GM23248 (cell line): ENCODE data around the gene CTAGE9. TPM values are rescaled to one million over a fixed set of nuclear protein-coding genes. Genes with fewer than 3 reads are reported as not detected.

Experiments used
- DNase-seq: peaks from one replicate; pipeline ENCODE4 v3.0.0-alpha.2; 2015
- H2AFZ ChIP-seq: fragments of 200-600 bp; sonication (generic); 2 replicates; pipeline ENCODE4 v1.6.1; 2016; ENCODE audit warnings: antibody characterized with exemption
- H3F3A ChIP-seq: fragments of 200-600 bp; sonication (generic); 2 replicates; pipeline ENCODE4 v1.6.1; 2016; ENCODE audit warnings: mild to moderate bottlenecking, antibody characterized with exemption, mixed run types; ENCODE audit not compliant: insufficient read depth
- H3K27ac ChIP-seq: fragments of 200-600 bp; sonication (generic); 2 replicates; pipeline ENCODE4 v1.5.1; 2016; ENCODE audit warnings: mild to moderate bottlenecking
- H3K27me3 ChIP-seq: fragments of 200-600 bp; sonication (generic); replicated peaks from 2 replicates; pipeline ENCODE4 v1.6.1; 2016; ENCODE audit warnings: mild to moderate bottlenecking; ENCODE audit not compliant: insufficient read depth
- H3K36me3 ChIP-seq: fragments of 200-600 bp; sonication (generic); 2 replicates; pipeline ENCODE4 v1.6.1; 2016; ENCODE audit warnings: low read depth, mild to moderate bottlenecking
- H3K4me1 ChIP-seq: fragments of 200-600 bp; sonication (generic); 2 replicates; pipeline ENCODE4 v1.6.1; 2016; ENCODE audit warnings: mild to moderate bottlenecking; ENCODE audit not compliant: insufficient read depth
- H3K4me2 ChIP-seq: fragments of 200-600 bp; sonication (generic); one replicate; pipeline ENCODE4 v1.6.1; 2016; ENCODE audit warnings: mild to moderate bottlenecking; ENCODE audit not compliant: unreplicated experiment
- H3K4me3 ChIP-seq: fragments of 200-600 bp; sonication (generic); 2 replicates; pipeline ENCODE4 v1.5.1; 2016; ENCODE audit warnings: mild to moderate bottlenecking
- H3K79me2 ChIP-seq: fragments of 200-600 bp; sonication (generic); 2 replicates; pipeline ENCODE4 v1.6.1; 2016; ENCODE audit warnings: mild to moderate bottlenecking; ENCODE audit not compliant: insufficient read depth
- H3K9ac ChIP-seq: fragments of 200-600 bp; sonication (generic); 2 replicates; pipeline ENCODE4 v1.6.1; 2016; ENCODE audit warnings: mild to moderate bottlenecking
- H3K9me2 ChIP-seq: fragments of 200-600 bp; sonication (generic); 2 replicates; pipeline ENCODE4 v1.6.1; 2016; ENCODE audit warnings: mixed run types, mild to moderate bottlenecking, moderate library complexity; ENCODE audit not compliant: insufficient read depth
- H3K9me3 ChIP-seq: fragments of 200-600 bp; sonication (generic); one replicate; pipeline ENCODE4 v1.6.1; 2017; ENCODE audit warnings: low read depth
- H4K20me1 ChIP-seq: fragments of 200-600 bp; sonication (generic); 2 replicates; pipeline ENCODE4 v1.6.0; 2016; ENCODE audit not compliant: insufficient read depth
- EZH2 ChIP-seq: fragments of 200-600 bp; sonication (generic); IDR thresholded peaks from 2 replicates; pipeline ENCODE4 v1.6.1; 2018; ENCODE audit warnings: antibody characterized with exemption, mild to moderate bottlenecking; ENCODE audit not compliant: insufficient read depth, poor library complexity, severe bottlenecking
- EZH2phosphoT487 ChIP-seq: fragments of 200-600 bp; sonication (generic); IDR thresholded peaks from 2 replicates; pipeline ENCODE4 v1.6.1; 2018; ENCODE audit warnings: antibody characterized with exemption, moderate library complexity, mild to moderate bottlenecking, low read depth; ENCODE audit not compliant: insufficient read depth
- WGBS, 2 experiments: methylation state at CpG; one replicate each; pipeline ENCODE4 v1.1.6; 2015 to 2017; ENCODE audit warnings: low lambda C conversion rate in 2 of 2, low coverage in 1 of 2; ENCODE audit errors: missing lambda C conversion rate in 2 of 2; 5-methylcytosine and 5-hydroxymethylcytosine counted together
- in situ Hi-C: fragments of 300-500 bp; cut with MboI; formaldehyde crosslinking; loops from 2 replicates; pipeline ENCODE4 v1.15.0; 2020
- polyA plus RNA-seq: library from polyadenylated mRNA; unstranded; fragments of >200 nt; fragmentation: Nextera tagmentation; extraction: Ambion mirVana; gene quantifications from 2 replicates; pipeline ENCODE4 v1.2.1, GENCODE V29; 2016
- total RNA-seq: library from RNA; depleted of rRNA; stranded (reverse); fragments of >200 nt; shearing (Covaris generic); gene quantifications from 2 replicates; pipeline ENCODE4 v1.2.3, GENCODE V29; 2014

CTAGE9 gene
- total and polyA plus RNA-seq, 2 experiments from 2014 or later = not detected

GRCh38 chr6:131728296-131728939 lies 17.6 kb upstream of the CTAGE9 start:
- H2AFZ ChIP-seq = peak overlapping the region; percentile 28
- no peaks in the 10 kb centered on the region for H3K27me3 ChIP-seq
- no peak overlapping the region for H3K9ac ChIP-seq
- no peaks in the 10 kb centered on the region for H3K79me2 ChIP-seq
- H3K9me2 ChIP-seq = no peaks in the 10 kb centered on the region
- DNase-seq = peak; percentile 37
- H3K27ac ChIP-seq = no peak overlapping the region
- H3K36me3 ChIP-seq = no peaks in the 10 kb centered on the region
- no peaks in the 10 kb centered on the region for H3F3A ChIP-seq
- H4K20me1 ChIP-seq = no peaks in the 10 kb centered on the region
- 80 to 90% methylated on average over 3 of the region's 3 CpGs for WGBS, 2 experiments
- H3K4me3 ChIP-seq = no peak overlapping the region
- H3K4me1 ChIP-seq = no peaks in the 10 kb centered on the region
- in situ Hi-C loops = no loop called here
- H3K4me2 ChIP-seq = no peak overlapping the region
- TF ChIP-seq EZH2 (no peak), EZH2phosphoT487 (no peak)
- no peaks in the 10 kb centered on the region for H3K9me3 ChIP-seq

- Histone ChIP-seq H2AFZ (no peak overlapping the region), H3K27me3 (no peaks in the 10 kb centered on the region), H4K20me1 (no peaks in the 10 kb centered on the region), H3K79me2 (no peaks in the 10 kb centered on the region), H3K9ac (no peak overlapping the region), H3K4me1 (no peaks in the 10 kb centered on the region), H3K4me3 (no peak overlapping the region), H3K9me3 (no peaks in the 10 kb centered on the region), H3K4me2 (no peak overlapping the region), H3K36me3 (no peaks in the 10 kb centered on the region), H3K9me2 (no peaks in the 10 kb centered on the region), H3F3A (no peaks in the 10 kb centered on the region), H3K27ac (no peak overlapping the region)
- no peak for DNase-seq
- in situ Hi-C loops = no loop called here
- 70 to 78% methylated on average over 4 of the region's 4 CpGs for WGBS, 2 experiments
- TF ChIP-seq EZH2 (no peak), EZH2phosphoT487 (no peak)
Measured at GRCh38 chr6:131727868-131728267, 17.1 kb upstream of the CTAGE9 start.

GRCh38 chr6:131727467-131727866 lies 16.6 kb upstream of the CTAGE9 start:
- Histone ChIP-seq H3K27ac (no peak overlapping the region), H4K20me1 (no peaks in the 10 kb centered on the region), H3F3A (no peaks in the 10 kb centered on the region), H3K9me2 (no peaks in the 10 kb centered on the region), H3K9me3 (no peaks in the 10 kb centered on the region), H3K9ac (no peak overlapping the region), H3K27me3 (no peaks in the 10 kb centered on the region), H2AFZ (no peak overlapping the region), H3K4me2 (no peak overlapping the region), H3K4me1 (no peaks in the 10 kb centered on the region), H3K36me3 (no peaks in the 10 kb centered on the region), H3K4me3 (no peak overlapping the region), H3K79me2 (no peaks in the 10 kb centered on the region)
- WGBS, 2 experiments = 93 to 95% methylated on average over 5 of the region's 5 CpGs
- DNase-seq = no peak
- TF ChIP-seq EZH2phosphoT487 (no peak), EZH2 (no peak)
- in situ Hi-C loops = no loop called here

GRCh38 chr6:131724114-131724513 lies 13.3 kb upstream of the CTAGE9 start:
- Histone ChIP-seq H3K9me2 (no peaks in the 10 kb centered on the region), H2AFZ (no peak overlapping the region), H3K4me2 (no peak overlapping the region), H3F3A (no peaks in the 10 kb centered on the region), H3K27ac (no peak overlapping the region), H4K20me1 (no peaks in the 10 kb centered on the region), H3K9me3 (no peaks in the 10 kb centered on the region), H3K4me3 (no peak overlapping the region), H3K9ac (no peak overlapping the region), H3K27me3 (no peaks in the 10 kb centered on the region), H3K79me2 (no peaks in the 10 kb centered on the region), H3K4me1 (no peaks in the 10 kb centered on the region), H3K36me3 (no peaks in the 10 kb centered on the region)
- TF ChIP-seq EZH2 = no peak
- no peak for TF ChIP-seq EZH2phosphoT487
- peak; percentile 16 for DNase-seq
- 51 to 58% methylated on average over 2 of the region's 2 CpGs for WGBS, 2 experiments
- in situ Hi-C loops = no loop called here

- H3K36me3 ChIP-seq = no peaks in the 10 kb centered on the region
- H2AFZ ChIP-seq = no peak overlapping the region
- H3K9ac ChIP-seq = no peak overlapping the region
- no peaks in the 10 kb centered on the region for H3K9me3 ChIP-seq
- H3K79me2 ChIP-seq = no peaks in the 10 kb centered on the region
- H3F3A ChIP-seq = no peaks in the 10 kb centered on the region
- TF ChIP-seq EZH2 (no peak), EZH2phosphoT487 (no peak)
- no peaks in the 10 kb centered on the region for H4K20me1 ChIP-seq
- no peaks in the 10 kb centered on the region for H3K4me1 ChIP-seq
- in situ Hi-C loops = no loop called here
- H3K27ac ChIP-seq = no peak overlapping the region
- WGBS, 2 experiments = 82 to 83% methylated on average over 2 of the region's 2 CpGs
- DNase-seq = no peak
- H3K9me2 ChIP-seq = no peaks in the 10 kb centered on the region
- no peak overlapping the region for H3K4me3 ChIP-seq
- H3K4me2 ChIP-seq = no peak overlapping the region
- H3K27me3 ChIP-seq = no peaks in the 10 kb centered on the region
Measured at GRCh38 chr6:131721161-131721560, 10.3 kb upstream of the CTAGE9 start.
